Glomerular visceral epithelial cell (primary cell): ENCODE results near the gene KIAA0408.
"Not testable (repeated sequence)": the region's sequence is repeated elsewhere in the genome, so short reads cannot be mapped to it uniquely, and the experiment has no call there.

ENCODE experiments used
- DNase-seq: peaks from one replicate; pipeline ENCODE4 v3.0.0-alpha.2; 2016; ENCODE audit errors: extremely low spot score

Gene KIAA0408

GRCh38 chr6:127412016-127412415 is 47.2 kb downstream of the KIAA0408 start:
- not testable (repeated sequence) for DNase-seq
